Measurements from ENCODE around the gene FSTL5. TPM values are rescaled to one million over a fixed set of nuclear protein-coding genes. Genes with fewer than 3 reads are reported as not detected.

FSTL5 gene
- total and polyA plus RNA-seq, 2 of the 8 experiments (the other 6 are each of a cell fraction or from before 2014, with no cell fraction given), result 0.09 to 0.32 TPM

DNA sequence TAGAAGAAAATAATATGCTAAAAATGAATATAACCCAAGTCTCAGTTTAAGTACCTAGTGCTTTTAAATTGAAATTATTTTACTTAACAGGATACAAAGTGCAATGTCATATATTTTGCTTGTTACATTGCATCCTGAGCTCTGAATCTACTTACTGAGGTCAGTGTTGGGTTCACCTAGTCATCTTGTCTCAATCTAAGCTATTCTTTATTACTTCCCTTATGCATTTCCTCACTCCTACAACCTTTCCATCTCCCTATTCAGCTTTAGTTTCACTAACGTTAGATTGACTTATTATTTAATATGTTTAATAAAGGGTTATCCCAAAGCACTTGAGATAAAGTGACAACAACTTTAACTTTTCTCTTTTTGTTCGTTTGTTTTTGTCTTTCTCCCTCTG is 483.7 kb downstream of the FSTL5 start:
- no peaks in the 10 kb centered on the region for H3K27me3 ChIP-seq (replicated peaks in 1 of 4; ENCODE audit: control insufficient read depth in 3 of 4, extremely low read depth in 1 of 4, insufficient read depth in 3 of 4, low read length in 3 of 4)
- H3K27ac ChIP-seq (ENCODE audit: low read depth, low read length), result no peak overlapping the region
- no peaks in the 10 kb centered on the region for H3K79me1 ChIP-seq (ENCODE audit: low read depth, low read length)
- no peak overlapping the region for H2BK12ac ChIP-seq (ENCODE audit: low read depth, low read length)
- no peak overlapping the region for H3K4me3 ChIP-seq (ENCODE audit: extremely low read depth in 1 of 4, insufficient read depth in 2 of 4, low read depth in 3 of 4, low read length in 4 of 4)
- H3K4me1 ChIP-seq (replicated peaks in 1 of 4; ENCODE audit: control insufficient read depth in 3 of 4, insufficient read depth in 4 of 4, low read length in 3 of 4), result no peaks in the 10 kb centered on the region
- POLR2A ChIA-PET (ENCODE audit: partially characterized antibody), result no interaction called here
- no peaks in the 10 kb centered on the region for H3K36me3 ChIP-seq (ENCODE audit: control insufficient read depth in 2 of 4, insufficient read depth in 4 of 4, low read length in 3 of 4)
- H4K5ac ChIP-seq (ENCODE audit: insufficient read length, low read depth, low read length), result no peak overlapping the region
- no peak overlapping the region for H2AK5ac ChIP-seq (ENCODE audit: low read depth, low read length)
- no peaks in the 10 kb centered on the region for H4K20me1 ChIP-seq (replicated peaks in 1 of 2; ENCODE audit: control insufficient read depth in 1 of 2, insufficient read depth in 2 of 2, low read length in 2 of 2)
- no peak overlapping the region for H3K14ac ChIP-seq (ENCODE audit: insufficient read length)
- no peaks in the 10 kb centered on the region for H3K23me2 ChIP-seq (ENCODE audit: low read depth, low read length)
- WGBS, 2 experiments (ENCODE audit: extremely low coverage in 1 of 2, insufficient coverage in 1 of 2, insufficient read length in 1 of 2, insufficient replicate concordance in 2 of 2, low coverage in 1 of 2, low lambda C conversion rate in 2 of 2, missing lambda C conversion rate in 1 of 2), result 88% methylated on average over 2 of the region's 2 CpGs; no CpG with 5 or more reads in 1 of the 2 experiments
- no peak overlapping the region for H2BK15ac ChIP-seq (ENCODE audit: low read length)
- H2AFZ ChIP-seq (ENCODE audit: low read length), result no peak overlapping the region
- H2BK5ac ChIP-seq (ENCODE audit: low read depth, low read length), result no peak overlapping the region
- no peak overlapping the region for H4K91ac ChIP-seq (replicated peaks; ENCODE audit: insufficient read length, low read length)
- no peak overlapping the region for H4K8ac ChIP-seq (ENCODE audit: extremely low read depth, insufficient read depth, low read length)
- CTCF ChIA-PET (ENCODE audit: partially characterized antibody), result no interaction called here
- no peak for DNase-seq (ENCODE audit: low read depth in 1 of 2, low spot score in 2 of 2)
- no peak overlapping the region for H3K9ac ChIP-seq (replicated peaks in 1 of 4; ENCODE audit: extremely low read depth in 1 of 4, low read depth in 3 of 4, low read length in 3 of 4)
- FAIRE-seq, result no peak
- no peak overlapping the region for H3K23ac ChIP-seq (ENCODE audit: insufficient read length)
- TF ChIP-seq EP300 (IDR thresholded peaks at IDR 0.05; ENCODE audit: borderline replicate concordance in 1 of 2, low read depth in 2 of 2, low read length in 2 of 2) (no peak), CREB1 (IDR thresholded peaks at IDR 0.05) (no peak), KDM5A (IDR thresholded peaks at IDR 0.05; ENCODE audit: low read length) (no peak), JUND (IDR thresholded peaks at IDR 0.05; ENCODE audit: low read length) (no peak), YY1 (IDR thresholded peaks at IDR 0.05; ENCODE audit: low read depth, low read length) (no peak), HDAC2 (IDR thresholded peaks at IDR 0.05; ENCODE audit: borderline replicate concordance in 1 of 2, low read depth in 2 of 2, low read length in 2 of 2) (no peak)
- TF ChIP-seq, protein P1, sequence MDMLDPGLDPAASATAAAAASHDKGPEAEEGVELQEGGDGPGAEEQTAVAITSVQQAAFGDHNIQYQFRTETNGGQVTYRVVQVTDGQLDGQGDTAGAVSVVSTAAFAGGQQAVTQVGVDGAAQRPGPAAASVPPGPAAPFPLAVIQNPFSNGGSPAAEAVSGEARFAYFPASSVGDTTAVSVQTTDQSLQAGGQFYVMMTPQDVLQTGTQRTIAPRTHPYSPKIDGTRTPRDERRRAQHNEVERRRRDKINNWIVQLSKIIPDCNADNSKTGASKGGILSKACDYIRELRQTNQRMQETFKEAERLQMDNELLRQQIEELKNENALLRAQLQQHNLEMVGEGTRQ (IDR thresholded peaks at IDR 0.05; ENCODE audit: low read length), result no peak
- no peak overlapping the region for H3K56ac ChIP-seq (replicated peaks; ENCODE audit: insufficient read length, low read depth, low read length)
- no peak overlapping the region for H2BK20ac ChIP-seq (ENCODE audit: low read length)
- H3K4me2 ChIP-seq (ENCODE audit: insufficient read depth in 1 of 2, low read depth in 2 of 2, low read length in 2 of 2), result no peak overlapping the region
- H3K9me3 ChIP-seq (ENCODE audit: insufficient read depth in 2 of 2, low read depth in 1 of 2, low read length in 1 of 2), result no peaks in the 10 kb centered on the region
- H3K4ac ChIP-seq (replicated peaks; ENCODE audit: insufficient read length, low read depth, low read length), result no peak overlapping the region
- H3K18ac ChIP-seq (ENCODE audit: extremely low read depth, low read length), result no peak overlapping the region
- no peaks in the 10 kb centered on the region for H3K79me2 ChIP-seq (ENCODE audit: control insufficient read depth in 1 of 2, insufficient read depth in 2 of 2, low read length in 2 of 2)
- H2BK120ac ChIP-seq (replicated peaks; ENCODE audit: low read depth, low read length), result no peak overlapping the region

All from H1 (cell line).